GM04504 (cell line): ENCODE measurements around the gene CAPG.

ENCODE experiments used
- DNase-seq: peaks from one replicate; pipeline ENCODE4 v3.0.0-alpha.2; 2012; ENCODE audit warnings: low read depth

The CAPG gene

GRCh38 chr2:85356186-85356585 lies 54.0 kb downstream of the CAPG start:
- DNase-seq: no peak

GRCh38 chr2:85355521-85355920 lies 54.6 kb downstream of the CAPG start:
- no peak for DNase-seq

DNA sequence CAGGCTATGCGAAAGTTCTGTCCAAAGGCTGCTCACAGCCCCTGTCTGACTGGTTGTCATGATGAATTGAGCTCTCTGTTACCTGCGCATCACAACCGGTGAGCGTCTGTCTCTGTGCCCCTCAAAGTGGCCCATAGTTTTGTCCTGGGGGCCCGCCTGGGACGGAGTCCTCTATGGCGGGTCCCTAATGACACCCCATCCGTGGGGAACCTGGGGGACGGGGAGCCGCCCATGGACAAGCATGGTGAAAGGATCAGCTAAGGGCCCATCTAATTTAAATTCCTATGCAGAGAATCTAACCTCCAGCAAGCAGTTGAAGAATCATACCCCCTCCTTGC lies 55.1 kb downstream of the CAPG start:
- DNase-seq: no peak

DNA sequence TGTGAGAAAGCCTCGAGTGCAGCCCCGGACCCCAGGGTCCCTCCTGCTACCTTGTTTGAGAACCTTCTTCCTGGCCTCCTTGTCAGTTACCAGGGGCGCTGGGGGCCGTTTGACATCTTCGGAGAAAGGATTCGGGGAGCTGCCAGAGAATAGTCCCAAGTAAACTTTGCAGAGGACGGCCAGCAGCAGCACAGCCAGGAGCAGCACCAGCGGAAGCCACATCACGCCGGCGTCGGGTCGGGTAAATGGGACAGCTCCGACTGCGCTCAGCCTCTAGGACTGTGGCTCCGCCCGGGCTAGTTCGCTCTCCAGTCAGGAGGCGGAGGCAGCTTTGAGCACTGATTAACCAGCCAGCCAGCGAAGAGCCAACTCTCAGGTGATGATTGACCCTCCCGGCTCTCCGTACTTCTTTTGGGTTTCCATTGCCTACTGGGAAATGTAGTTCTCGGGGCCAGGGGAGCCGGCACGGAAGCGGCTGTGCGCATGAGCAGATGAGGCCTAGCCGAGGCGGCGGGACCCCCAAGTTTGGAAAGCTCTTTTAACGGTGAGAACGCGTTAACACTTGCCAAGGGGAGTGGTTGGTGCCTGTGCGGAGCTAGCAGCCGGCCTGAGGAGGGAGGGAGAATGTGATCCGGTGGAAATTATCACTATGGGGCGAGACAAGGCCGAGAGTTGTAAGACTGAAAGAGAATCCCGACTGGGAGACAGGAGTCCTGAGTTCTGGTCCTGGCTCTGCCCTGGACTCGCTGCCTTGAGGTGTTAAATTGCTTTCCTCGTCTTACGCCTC lies 55.7 kb downstream of the CAPG start, which contains the start of the genes ELMOD3 and RETSAT:
Gene ELMOD3, plus strand, starts transcription at position 484 of the 787 bp plus-strand sequence. CDS start 2,430 bp downstream, outside the sequence.
Gene RETSAT, minus strand, starts transcription at position 243 of the 787 bp plus-strand sequence. Its CDS starts 21 bp downstream, at position 222.
- peak; percentile 99 for DNase-seq

DNA sequence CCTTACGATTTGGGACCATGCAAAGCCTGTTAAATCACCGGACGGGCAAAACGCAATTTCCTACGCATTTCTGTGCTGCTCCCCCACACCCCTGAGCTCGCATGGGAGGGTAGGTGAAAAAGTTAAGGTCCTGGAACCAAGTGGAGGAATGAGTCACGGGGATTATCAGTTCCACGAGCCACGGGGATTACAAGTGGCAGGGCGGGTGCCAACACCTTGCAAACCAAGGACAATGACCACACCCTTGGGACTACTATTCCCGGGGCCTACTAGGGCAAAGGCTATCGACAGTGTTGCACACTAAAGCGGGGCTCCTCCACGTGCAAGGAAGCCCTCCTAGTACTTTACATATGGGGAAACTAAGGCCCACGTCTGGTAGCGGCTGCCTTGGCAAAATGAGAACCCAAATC lies 56.3 kb downstream of the CAPG start:
- DNase-seq: no peak

DNA sequence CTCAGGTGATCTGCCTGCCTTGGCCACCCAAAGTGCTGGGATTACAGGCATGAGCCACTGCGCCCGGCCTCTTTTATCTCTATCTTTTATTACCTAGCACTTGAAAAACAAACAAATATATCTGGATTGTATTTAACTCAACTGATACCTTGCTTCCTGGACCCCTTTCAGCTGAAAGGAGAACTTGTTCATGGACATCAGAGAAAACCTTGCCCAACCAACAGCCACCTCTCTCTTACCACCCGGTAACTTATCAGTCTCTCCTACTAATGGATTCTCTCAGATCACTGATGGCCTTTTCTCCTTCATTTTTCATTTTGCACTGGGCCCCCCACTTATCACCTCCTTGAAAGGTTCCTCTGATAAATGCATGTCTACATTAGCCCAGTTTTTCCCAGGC lies 62.6 kb downstream of the CAPG start:
- no peak for DNase-seq
